Bronchial epithelial cell (primary cell): ENCODE data around the gene CCDC12. TPM values are rescaled to one million over a fixed set of nuclear protein-coding genes. Genes with fewer than 3 reads are reported as not detected.

Experiments used
- DNase-seq: peaks from one replicate; pipeline ENCODE4 v3.0.0-alpha.2; 2010; ENCODE audit warnings: low read depth
- FAIRE-seq: peaks from 2 replicates; lab custom pipeline; 2011; peaks lifted over from hg19 to GRCh38; lab: Jason Lieb, UNC
- H3K27me3 ChIP-seq: 2 replicates; pipeline ENCODE4 v1.5.1; 2011; ENCODE audit warnings: low read length; ENCODE audit not compliant: control insufficient read depth, insufficient read depth
- H3K36me3 ChIP-seq: 2 replicates; pipeline ENCODE4 v1.5.1; 2011; ENCODE audit warnings: low read length; ENCODE audit not compliant: control insufficient read depth, insufficient read depth
- H3K4me3 ChIP-seq: 2 replicates; pipeline ENCODE4 v1.5.1; 2011; ENCODE audit warnings: mild to moderate bottlenecking, low read depth, low read length, control low read depth
- total RNA-seq: library from RNA; depleted of rRNA; stranded (reverse); fragments of >200 nt; gene quantifications from 2 replicates; pipeline ENCODE4 v1.2.1, GENCODE V29; 2014
- TF ChIP-seq, protein P1 (sequence below): IDR thresholded peaks from 2 replicates; pipeline ENCODE4 v1.5.1; 2011; ENCODE audit warnings: mild to moderate bottlenecking, moderate library complexity, low read length, control low read depth, inconsistent platforms; ENCODE audit not compliant: insufficient read depth, severe bottlenecking

Gene CCDC12
- total RNA-seq, 1 donor from 2014 or later, result 39.2 TPM

- no peaks in the 10 kb centered on the region for H3K36me3 ChIP-seq
- TF ChIP-seq, protein P1, sequence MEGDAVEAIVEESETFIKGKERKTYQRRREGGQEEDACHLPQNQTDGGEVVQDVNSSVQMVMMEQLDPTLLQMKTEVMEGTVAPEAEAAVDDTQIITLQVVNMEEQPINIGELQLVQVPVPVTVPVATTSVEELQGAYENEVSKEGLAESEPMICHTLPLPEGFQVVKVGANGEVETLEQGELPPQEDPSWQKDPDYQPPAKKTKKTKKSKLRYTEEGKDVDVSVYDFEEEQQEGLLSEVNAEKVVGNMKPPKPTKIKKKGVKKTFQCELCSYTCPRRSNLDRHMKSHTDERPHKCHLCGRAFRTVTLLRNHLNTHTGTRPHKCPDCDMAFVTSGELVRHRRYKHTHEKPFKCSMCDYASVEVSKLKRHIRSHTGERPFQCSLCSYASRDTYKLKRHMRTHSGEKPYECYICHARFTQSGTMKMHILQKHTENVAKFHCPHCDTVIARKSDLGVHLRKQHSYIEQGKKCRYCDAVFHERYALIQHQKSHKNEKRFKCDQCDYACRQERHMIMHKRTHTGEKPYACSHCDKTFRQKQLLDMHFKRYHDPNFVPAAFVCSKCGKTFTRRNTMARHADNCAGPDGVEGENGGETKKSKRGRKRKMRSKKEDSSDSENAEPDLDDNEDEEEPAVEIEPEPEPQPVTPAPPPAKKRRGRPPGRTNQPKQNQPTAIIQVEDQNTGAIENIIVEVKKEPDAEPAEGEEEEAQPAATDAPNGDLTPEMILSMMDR, result no peak
- FAIRE-seq (no peak), DNase-seq (peak; percentile 18)
- peak overlapping the region; percentile 28 for H3K4me3 ChIP-seq
- H3K27me3 ChIP-seq, result peaks cover 14% of the 10 kb centered on the region
Observed at GRCh38 chr3:46892285-46893145, 84.0 kb downstream of the CCDC12 start.

DNA sequence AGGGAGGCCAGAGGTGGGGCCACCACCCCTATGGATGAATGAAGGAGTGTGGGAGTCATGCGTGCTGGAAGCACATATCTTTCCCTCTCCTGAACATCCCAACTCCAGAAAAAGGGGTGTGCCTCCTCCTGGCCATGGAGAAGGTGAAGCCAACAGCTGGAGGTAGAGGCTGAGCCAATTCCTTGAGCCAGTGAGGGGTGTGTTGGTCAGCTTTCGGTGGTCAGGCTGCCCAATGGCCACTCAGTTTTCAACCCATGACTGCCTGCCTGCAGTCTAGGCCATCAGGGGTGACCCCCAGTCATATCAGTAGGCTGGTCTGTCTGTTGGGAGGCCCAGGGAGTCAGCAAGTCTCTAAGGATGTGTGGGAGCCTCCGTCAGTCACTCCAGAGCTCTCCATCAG is 85.4 kb downstream of the CCDC12 start:
- Histone ChIP-seq H3K27me3 (peaks cover 15% of the 10 kb centered on the region), H3K4me3 (no peak overlapping the region), H3K36me3 (no peaks in the 10 kb centered on the region)
- DNase-seq, result no peak
- FAIRE-seq, result no peak
- TF ChIP-seq, protein P1, result no peak

DNA sequence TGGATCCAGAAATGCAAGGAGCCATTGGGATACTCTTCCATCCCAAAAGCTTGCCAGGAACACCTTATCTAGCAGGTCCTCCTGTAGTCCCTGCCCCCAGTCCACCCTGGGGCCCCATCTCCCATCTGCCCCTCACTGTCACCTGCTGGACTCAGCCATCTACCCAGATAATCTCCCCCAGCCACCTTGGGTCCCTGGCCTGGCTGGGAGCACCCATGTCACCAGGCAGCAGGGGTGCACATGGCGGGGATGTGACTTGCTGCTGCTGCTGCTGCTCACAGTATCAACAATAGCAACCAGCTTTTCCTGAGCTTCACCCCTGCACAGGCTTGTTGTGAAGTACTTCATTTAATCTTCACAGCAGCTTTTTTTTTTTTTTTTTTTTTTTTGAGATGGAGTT is 86.4 kb downstream of the CCDC12 start:
- no peak overlapping the region for H3K4me3 ChIP-seq
- H3K36me3 ChIP-seq, result no peaks in the 10 kb centered on the region
- no peak for FAIRE-seq
- TF ChIP-seq, protein P1, result no peak
- no peak for DNase-seq
- H3K27me3 ChIP-seq, result peaks cover 15% of the 10 kb centered on the region

GRCh38 chr3:46889381-46890110 is 87.0 kb downstream of the CCDC12 start:
- FAIRE-seq (no peak), DNase-seq (no peak)
- TF ChIP-seq, protein P1, result no peak
- H3K27me3 ChIP-seq, result peaks cover 20% of the 10 kb centered on the region
- no peaks in the 10 kb centered on the region for H3K36me3 ChIP-seq
- no peak overlapping the region for H3K4me3 ChIP-seq

GRCh38 chr3:46888705-46889104 is 87.8 kb downstream of the CCDC12 start:
- Histone ChIP-seq H3K4me3 (no peak overlapping the region), H3K27me3 (peaks cover 28% of the 10 kb centered on the region), H3K36me3 (no peaks in the 10 kb centered on the region)
- TF ChIP-seq, protein P1, result no peak
- FAIRE-seq (no peak), DNase-seq (no peak)
